Common myeloid progenitor, CD34-positive (primary cell): ENCODE data around the gene PPARD.
A peak's percentile ranks its signal among the peaks of the same experiment; 100 is the strongest.

Experiments
- CTCF ChIA-PET: fragments of 350-600 bp; sonication (Branson Sonifier 250); formaldehyde crosslinking; loops from one replicate; lab custom pipeline; 2021; ENCODE audit warnings: antibody characterized with exemption; lab: Charles Lee
- POLR2A ChIA-PET: fragments of 350-600 bp; sonication (Branson Sonifier 250); formaldehyde crosslinking; loops from one replicate; lab custom pipeline; 2021; ENCODE audit warnings: antibody characterized with exemption; lab: Charles Lee
- DNase-seq, 3 donors: peaks; one replicate each; pipeline versions ENCODE4 v3.0.0 to v3.0.0-alpha.2; 2013
- H3K27ac ChIP-seq, 2 experiments: 1 replicate in 1 of 2; 2 replicates in 1 of 2; pipeline ENCODE4 v1.7.0; 2013; ENCODE audit warnings: inconsistent platforms in 2 of 2, low read length in 2 of 2, mild to moderate bottlenecking in 2 of 2, low read depth in 1 of 2, moderate library complexity in 1 of 2; ENCODE audit not compliant: severe bottlenecking in 2 of 2, insufficient read depth in 1 of 2, poor library complexity in 1 of 2
- H3K27me3 ChIP-seq, 5 experiments: replicated peaks in 2 of 5; 1 replicate in 3 of 5; 2 replicates in 2 of 5; pipeline versions ENCODE4 v1.6.1 to v1.7.0; 2013; ENCODE audit warnings: low read length in 4 of 5, mild to moderate bottlenecking in 2 of 5, moderate library complexity in 2 of 5, inconsistent platforms in 1 of 5; ENCODE audit not compliant: insufficient read depth in 5 of 5, control insufficient read depth in 4 of 5
- H3K36me3 ChIP-seq, 4 experiments: 1 replicate in 2 of 4; 2 replicates in 2 of 4; pipeline versions ENCODE4 v1.6.1 to v1.7.0; 2013; ENCODE audit warnings: low read length in 3 of 4, control low read depth in 1 of 4, mild to moderate bottlenecking in 1 of 4; ENCODE audit not compliant: control insufficient read depth in 4 of 4, insufficient read depth in 4 of 4
- H3K4me1 ChIP-seq, 4 experiments: 1 replicate in 3 of 4; 2 replicates in 1 of 4; pipeline versions ENCODE4 v1.6.1 to v1.7.1; 2013; ENCODE audit warnings: low read length in 3 of 4, mild to moderate bottlenecking in 3 of 4, control low read depth in 1 of 4, inconsistent platforms in 1 of 4, moderate library complexity in 1 of 4; ENCODE audit not compliant: control insufficient read depth in 4 of 4, insufficient read depth in 4 of 4; ENCODE audit errors: control extremely low read depth in 1 of 4
- H3K4me3 ChIP-seq, 7 experiments: 1 replicate in 4 of 7; 2 replicates in 3 of 7; pipeline versions ENCODE4 v1.5.1 to v1.7.0; 2013; ENCODE audit warnings: mild to moderate bottlenecking in 7 of 7, low read length in 6 of 7, moderate library complexity in 6 of 7, inconsistent platforms in 2 of 7, low read depth in 2 of 7, control low read depth in 1 of 7; ENCODE audit not compliant: insufficient read depth in 4 of 7, control insufficient read depth in 1 of 7; ENCODE audit errors: extremely low read depth in 1 of 7
- H3K9me3 ChIP-seq, 5 experiments: 1 replicate in 4 of 5; 2 replicates in 1 of 5; pipeline versions ENCODE4 v1.6.1 to v1.7.1; 2013; ENCODE audit warnings: low read length in 4 of 5, mild to moderate bottlenecking in 2 of 5, inconsistent platforms in 1 of 5, low read depth in 1 of 5, moderate library complexity in 1 of 5; ENCODE audit not compliant: control insufficient read depth in 4 of 5, insufficient read depth in 2 of 5; ENCODE audit errors: control extremely low read depth in 1 of 5
- WGBS: methylation state at CpG from one replicate; pipeline ENCODE4 v1.1.5; 2013; ENCODE audit not compliant: insufficient coverage; 5-methylcytosine and 5-hydroxymethylcytosine counted together

PPARD gene

DNA sequence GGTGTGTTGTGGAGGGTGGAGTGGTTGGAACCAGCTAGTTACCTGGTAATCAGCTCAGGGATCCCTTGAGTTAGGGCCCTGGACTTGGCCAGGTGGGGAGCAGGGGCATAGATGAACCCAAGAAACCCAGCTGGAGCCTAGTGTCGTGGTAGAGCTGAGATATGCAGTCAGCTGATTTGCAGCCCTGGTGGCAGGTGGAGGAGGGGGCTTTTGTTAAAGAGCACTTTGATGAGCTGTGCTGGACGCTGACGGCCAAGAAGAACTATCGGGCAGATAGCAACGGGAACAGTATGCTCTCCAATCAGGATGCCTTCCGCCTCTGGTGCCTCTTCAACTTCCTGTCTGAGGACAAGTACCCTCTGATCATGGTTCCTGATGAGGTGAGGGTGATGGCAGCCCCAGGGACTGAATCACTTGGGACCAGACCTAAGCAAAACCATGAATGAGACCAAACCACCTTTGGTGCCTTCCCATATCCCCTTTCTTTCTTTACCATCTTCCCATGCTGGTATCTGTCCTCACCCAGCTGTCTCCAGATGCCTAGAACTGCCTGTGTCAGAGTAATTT lies 32.0 kb upstream of the PPARD start:
- POLR2A ChIA-PET = no interaction called here
- H3K27me3 ChIP-seq = no peaks in the 10 kb centered on the region
- no peaks in the 10 kb centered on the region for H3K9me3 ChIP-seq
- no peak overlapping the region for H3K4me3 ChIP-seq
- no peak for DNase-seq
- peak overlapping the region; percentile 29 to 78 for H3K27ac ChIP-seq
- H3K36me3 ChIP-seq = peaks cover 6 to 33% (median 19%) of the 10 kb centered on the region in 4 experiments
- 61% methylated on average over 6 of the region's 6 CpGs for WGBS
- peaks cover 20 to 52% (median 40%) of the 10 kb centered on the region in 4 experiments for H3K4me1 ChIP-seq
- CTCF ChIA-PET = interaction anchor here (0.9 to 27.2 kb wide), 5 partner anchors 12 to 314 kb away, joined by 3 to 405 read pairs (median 8); partner anchors contain the start of gene DEF6

- DNase-seq = peak; percentile 55 to 92 (median 86)
- Histone ChIP-seq H3K27ac (peak overlapping the region; percentile 55 to 78), H3K4me3 (peak overlapping the region in 5 of 7 experiments; percentile 8 to 59 (median 33)), H3K9me3 (no peaks in the 10 kb centered on the region), H3K4me1 (peaks cover 20 to 52% (median 40%) of the 10 kb centered on the region in 4 experiments), H3K27me3 (no peaks in the 10 kb centered on the region), H3K36me3 (peaks cover 7 to 38% (median 25%) of the 10 kb centered on the region in 4 experiments)
- 0% methylated on average over 3 of the region's 6 CpGs for WGBS
- ChIA-PET CTCF (interaction anchor here (0.6 to 27.2 kb wide), 9 partner anchors 8 to 313 kb away, joined by 3 to 405 read pairs (median 3); partner anchors contain the start of gene DEF6), POLR2A (interaction anchor here (1.5 kb wide), 1 partner anchor 8 kb away, joined by 9 read pairs; no protein-coding TSS in a partner anchor)
These were observed 30.8 kb upstream of the PPARD start for GRCh38 chr6:35311390-35312075.

- no peaks in the 10 kb centered on the region for H3K27me3 ChIP-seq
- H3K36me3 ChIP-seq = peaks cover 8 to 43% (median 26%) of the 10 kb centered on the region in 4 experiments
- H3K4me1 ChIP-seq = peaks cover 20 to 50% (median 40%) of the 10 kb centered on the region in 4 experiments
- WGBS = 82% methylated on average over 12 of the region's 19 CpGs
- H3K9me3 ChIP-seq = no peaks in the 10 kb centered on the region
- peak overlapping the region in 2 of 7 experiments; percentile 33 to 59 for H3K4me3 ChIP-seq
- POLR2A ChIA-PET = interaction anchor here (1.5 kb wide), 1 partner anchor 9 kb away, joined by 9 read pairs; no protein-coding TSS in a partner anchor
- H3K27ac ChIP-seq = peak overlapping the region; percentile 55 to 78
- DNase-seq = no peak
- CTCF ChIA-PET = interaction anchor here (0.8 to 27.2 kb wide), 7 partner anchors 8 to 107 kb away, joined by 3 to 405 read pairs (median 4); partner anchors contain the start of gene DEF6
These were observed 30.1 kb upstream of the PPARD start for GRCh38 chr6:35312076-35312800.

DNA sequence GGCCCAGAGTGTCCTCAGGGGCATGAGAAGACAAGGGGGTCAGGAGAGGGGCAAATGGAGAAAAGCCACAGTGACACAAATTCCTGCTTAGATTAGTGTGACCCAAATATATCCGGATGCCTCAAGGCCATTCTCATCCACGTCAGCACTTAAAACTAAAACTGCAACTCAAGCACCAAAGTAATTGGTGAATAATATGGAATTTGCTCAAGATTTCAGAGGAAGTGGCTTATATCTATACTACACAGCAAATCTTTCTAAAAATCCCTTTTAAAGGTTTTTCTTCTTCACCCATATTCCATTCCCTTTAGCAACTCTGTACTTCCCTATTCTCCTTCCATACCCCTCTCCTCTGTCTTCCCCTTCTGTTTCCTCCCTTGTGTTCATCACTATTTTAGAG lies 29.6 kb upstream of the PPARD start:
- no CpG with 5 or more reads among the region's 2 CpGs for whole genome bisulfite sequencing
- Histone ChIP-seq H3K36me3 (peaks cover 10 to 43% (median 30%) of the 10 kb centered on the region in 4 experiments), H3K9me3 (no peaks in the 10 kb centered on the region), H3K4me1 (peaks cover 20 to 48% (median 39%) of the 10 kb centered on the region in 4 experiments), H3K27me3 (no peaks in the 10 kb centered on the region), H3K4me3 (peak overlapping the region in 1 of 7 experiments; percentile 14), H3K27ac (peak overlapping the region in 1 of 2 experiments; percentile 78)
- DNase-seq = peak in 2 of 3 donors; percentile 28 to 43
- POLR2A ChIA-PET = no interaction called here
- CTCF ChIA-PET = interaction anchor here (0.8 to 27.2 kb wide), 7 partner anchors 9 to 107 kb away, joined by 3 to 405 read pairs (median 4); partner anchors contain the start of gene DEF6

- WGBS = 98% methylated on average over 28 of the region's 28 CpGs
- no peak overlapping the region for H3K27ac ChIP-seq
These were observed 24.7 kb upstream of the PPARD start for GRCh38 chr6:35317483-35318195.

More at GRCh38 chr6:35317483-35318195, 24.7 kb upstream of the PPARD start:
- H3K36me3 ChIP-seq = peaks cover 20 to 72% (median 63%) of the 10 kb centered on the region in 4 experiments
- H3K4me3 ChIP-seq = no peak overlapping the region
- peaks cover 4 to 12% (median 10%) of the 10 kb centered on the region in 4 experiments for H3K4me1 ChIP-seq
- DNase-seq = no peak
- H3K9me3 ChIP-seq = no peaks in the 10 kb centered on the region
- H3K27me3 ChIP-seq = no peaks in the 10 kb centered on the region
- ChIA-PET POLR2A (no interaction called here), CTCF (interaction anchor here (27.2 kb wide), 1 partner anchor 26 kb away, joined by 405 read pairs; the partner anchor contains the start of gene DEF6)
